ENCODE measurements around the gene OR10Z1. TPM values are rescaled to one million over a fixed set of nuclear protein-coding genes. Genes with fewer than 3 reads are reported as not detected.

Gene OR10Z1
- total RNA-seq, 4 donors from 2014 or later, result not detected

DNA sequence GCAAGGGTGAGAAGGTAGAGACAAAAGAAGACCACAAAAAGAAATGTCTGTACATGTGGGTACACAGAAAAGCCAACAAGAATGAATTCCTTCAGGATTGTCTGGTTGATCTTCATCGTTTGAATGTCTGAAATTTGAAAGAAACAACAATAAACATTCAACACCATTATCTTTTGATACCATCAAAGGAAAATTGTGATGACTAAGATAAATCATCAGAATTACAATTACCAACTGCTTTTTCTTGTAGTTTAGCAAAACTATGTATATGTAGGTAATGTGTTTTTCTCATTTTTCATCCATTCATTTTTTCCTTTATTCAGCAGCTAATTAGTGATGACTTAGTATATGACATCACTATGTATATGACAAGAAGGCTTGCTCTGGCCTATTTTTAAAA lies 25.3 kb upstream of the OR10Z1 start, which contains the start of gene OR10X1:
TSS of gene OR10X1 (minus strand) at position 167 of the 400 bp plus-strand sequence. CDS start at position 167, 0 bp downstream.
- ATAC-seq (ENCODE audit: low FRiP score), result no peak
- no peak for DNase-seq (ENCODE audit: low spot score)
- TF ChIP-seq, protein P1, sequence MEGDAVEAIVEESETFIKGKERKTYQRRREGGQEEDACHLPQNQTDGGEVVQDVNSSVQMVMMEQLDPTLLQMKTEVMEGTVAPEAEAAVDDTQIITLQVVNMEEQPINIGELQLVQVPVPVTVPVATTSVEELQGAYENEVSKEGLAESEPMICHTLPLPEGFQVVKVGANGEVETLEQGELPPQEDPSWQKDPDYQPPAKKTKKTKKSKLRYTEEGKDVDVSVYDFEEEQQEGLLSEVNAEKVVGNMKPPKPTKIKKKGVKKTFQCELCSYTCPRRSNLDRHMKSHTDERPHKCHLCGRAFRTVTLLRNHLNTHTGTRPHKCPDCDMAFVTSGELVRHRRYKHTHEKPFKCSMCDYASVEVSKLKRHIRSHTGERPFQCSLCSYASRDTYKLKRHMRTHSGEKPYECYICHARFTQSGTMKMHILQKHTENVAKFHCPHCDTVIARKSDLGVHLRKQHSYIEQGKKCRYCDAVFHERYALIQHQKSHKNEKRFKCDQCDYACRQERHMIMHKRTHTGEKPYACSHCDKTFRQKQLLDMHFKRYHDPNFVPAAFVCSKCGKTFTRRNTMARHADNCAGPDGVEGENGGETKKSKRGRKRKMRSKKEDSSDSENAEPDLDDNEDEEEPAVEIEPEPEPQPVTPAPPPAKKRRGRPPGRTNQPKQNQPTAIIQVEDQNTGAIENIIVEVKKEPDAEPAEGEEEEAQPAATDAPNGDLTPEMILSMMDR (IDR thresholded peaks at IDR 0.05), result no peak

DNA sequence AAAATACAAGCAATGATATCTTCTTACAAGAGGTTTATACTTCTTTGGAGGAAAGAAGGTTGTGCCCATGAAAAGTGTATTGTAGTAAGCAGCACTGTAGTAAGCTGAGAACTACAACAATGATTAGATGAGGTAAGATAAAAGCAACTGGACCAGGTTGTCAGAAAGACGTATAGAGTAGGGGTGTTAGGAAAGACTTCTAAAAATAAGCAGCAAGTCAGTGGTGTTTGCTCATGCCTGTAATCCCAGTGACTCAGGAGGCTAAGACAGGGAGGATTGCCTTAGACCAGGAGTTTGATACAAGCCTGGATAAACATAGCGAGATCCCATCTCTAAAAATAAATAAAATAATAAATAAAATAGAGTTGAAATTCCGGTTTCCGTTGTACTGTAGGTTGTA lies 21.1 kb upstream of the OR10Z1 start:
- DNase-seq (ENCODE audit: low spot score) (no peak), ATAC-seq (ENCODE audit: low FRiP score) (no peak)
- TF ChIP-seq, protein P1 (IDR thresholded peaks at IDR 0.05), result no peak

DNA sequence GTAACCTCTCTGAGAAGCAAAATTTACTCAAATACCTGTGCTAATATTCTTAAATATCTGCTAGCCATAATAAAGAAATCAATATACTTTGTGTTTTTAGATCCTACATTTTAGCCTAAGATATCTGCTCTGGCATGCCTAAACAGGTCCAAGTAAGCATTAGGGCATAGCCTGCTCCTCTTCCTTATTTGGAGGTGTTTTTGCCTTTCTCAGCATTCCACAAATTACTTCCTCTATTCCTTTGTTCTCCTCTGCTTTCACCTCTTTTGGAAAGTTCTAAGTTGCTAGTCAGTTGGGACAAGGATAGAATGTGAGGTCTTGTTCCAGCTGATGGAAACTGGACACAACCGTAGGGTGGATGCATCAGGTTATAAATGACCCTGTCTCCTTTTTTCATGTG lies 18.1 kb upstream of the OR10Z1 start:
- TF ChIP-seq, protein P1 (IDR thresholded peaks at IDR 0.05), result no peak
- no peak for ATAC-seq (ENCODE audit: low FRiP score)
- no peak for DNase-seq (ENCODE audit: low spot score)

DNA sequence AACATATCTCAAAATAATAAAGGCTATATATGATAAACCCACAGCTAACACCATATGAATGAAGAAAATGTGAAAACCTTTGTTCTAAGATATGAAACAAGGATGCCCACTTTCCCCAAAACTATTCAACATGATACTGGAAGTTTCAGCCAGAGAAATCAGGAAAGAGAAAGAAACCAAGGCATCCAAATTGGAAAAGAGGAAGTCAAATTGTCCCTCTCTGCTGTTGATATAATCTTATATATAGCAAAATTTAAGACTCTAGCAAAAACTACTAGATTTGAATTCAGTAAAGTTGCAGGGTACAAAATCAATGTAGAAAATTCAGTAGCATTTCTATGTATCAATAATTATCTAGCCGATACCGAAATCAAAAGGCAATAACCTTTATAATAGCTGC lies 4.3 kb upstream of the OR10Z1 start:
- TF ChIP-seq, protein P1 (IDR thresholded peaks at IDR 0.05), result no peak
- ATAC-seq (ENCODE audit: low FRiP score) (no peak), DNase-seq (ENCODE audit: low spot score) (no peak)

DNA sequence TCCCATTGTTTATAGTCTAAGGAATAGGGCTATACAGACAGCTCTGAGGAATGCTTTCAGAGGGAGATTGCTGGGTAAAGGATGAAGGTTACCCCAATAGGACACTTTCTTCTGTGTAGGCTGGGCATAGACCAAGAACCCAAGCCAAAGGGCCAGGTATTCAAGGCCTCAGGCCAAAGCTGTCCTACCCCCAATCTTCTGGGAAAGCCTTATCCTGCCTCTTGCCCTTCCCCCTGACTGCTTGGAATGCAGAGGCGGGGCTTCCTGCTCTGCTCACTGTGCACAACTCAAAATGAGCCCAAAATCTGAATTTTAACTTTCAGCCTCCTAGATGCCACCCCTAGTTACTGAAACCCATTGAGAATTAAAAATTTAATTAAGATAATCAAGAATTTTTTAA lies 2.2 kb downstream of the OR10Z1 start:
- ATAC-seq (ENCODE audit: low FRiP score), result no peak

DNA sequence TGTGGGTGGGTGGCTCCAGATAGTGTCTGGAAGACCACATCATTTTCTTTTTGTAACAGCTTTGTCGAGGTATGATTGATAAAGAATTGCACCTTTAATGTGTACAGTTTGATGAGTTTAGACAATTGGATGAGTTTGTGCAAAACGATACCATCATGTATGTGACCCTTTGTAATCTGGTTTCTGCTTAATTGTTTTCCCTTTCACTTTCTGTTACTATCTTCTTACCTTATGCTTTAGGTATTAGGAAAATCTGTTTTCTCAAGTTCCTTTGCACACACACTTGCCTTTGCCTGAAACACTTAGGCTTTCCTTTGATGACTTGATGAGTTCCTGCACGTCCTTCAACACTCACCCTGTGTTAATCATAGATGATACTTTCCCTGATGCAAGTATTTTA lies 6.8 kb downstream of the OR10Z1 start:
- no peak for ATAC-seq (ENCODE audit: low FRiP score)
- no peak for DNase-seq (ENCODE audit: low spot score)

More for the DNA sequence above, 2.2 kb downstream of the OR10Z1 start:
- TF ChIP-seq, protein P1 (IDR thresholded peaks at IDR 0.05), result no peak
- no peak for DNase-seq (ENCODE audit: low spot score)

DNA sequence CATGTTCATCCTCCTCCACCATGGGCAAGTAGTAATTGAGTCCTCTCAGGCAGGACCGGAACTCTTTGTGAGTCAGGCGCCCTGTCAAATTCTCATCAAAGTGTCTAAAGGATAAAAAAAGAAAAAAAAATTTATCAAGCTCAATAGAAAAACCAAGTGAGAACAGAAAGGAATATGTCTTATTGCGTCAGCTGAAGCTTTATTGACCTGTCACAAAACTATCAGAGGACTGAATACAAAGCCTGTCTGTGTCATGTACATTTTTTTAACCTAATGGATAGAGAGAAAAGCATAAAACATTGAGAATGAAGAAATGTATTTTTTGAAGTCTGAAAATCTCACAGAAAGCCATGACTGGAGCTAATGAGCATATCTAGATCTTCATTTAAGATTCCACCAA lies 8.7 kb downstream of the OR10Z1 start:
- DNase-seq (ENCODE audit: low spot score), result no peak
- TF ChIP-seq, protein P1 (IDR thresholded peaks at IDR 0.05), result no peak
- ATAC-seq (ENCODE audit: low FRiP score), result no peak

More for the DNA sequence above, 6.8 kb downstream of the OR10Z1 start:
- TF ChIP-seq, protein P1 (IDR thresholded peaks at IDR 0.05), result no peak

Data from omental fat pad (tissue), 4 donors.